GM18868 (cell line): ENCODE results near the gene PDGFA.

ENCODE experiments used
- ATAC-seq: cut with Tn5 transposase; IDR thresholded peaks from one replicate; pipeline ENCODE4 v1.9.1; 2021; ENCODE audit warnings: mild to moderate bottlenecking, moderate library complexity; ENCODE audit not compliant: unreplicated experiment

Gene PDGFA

DNA sequence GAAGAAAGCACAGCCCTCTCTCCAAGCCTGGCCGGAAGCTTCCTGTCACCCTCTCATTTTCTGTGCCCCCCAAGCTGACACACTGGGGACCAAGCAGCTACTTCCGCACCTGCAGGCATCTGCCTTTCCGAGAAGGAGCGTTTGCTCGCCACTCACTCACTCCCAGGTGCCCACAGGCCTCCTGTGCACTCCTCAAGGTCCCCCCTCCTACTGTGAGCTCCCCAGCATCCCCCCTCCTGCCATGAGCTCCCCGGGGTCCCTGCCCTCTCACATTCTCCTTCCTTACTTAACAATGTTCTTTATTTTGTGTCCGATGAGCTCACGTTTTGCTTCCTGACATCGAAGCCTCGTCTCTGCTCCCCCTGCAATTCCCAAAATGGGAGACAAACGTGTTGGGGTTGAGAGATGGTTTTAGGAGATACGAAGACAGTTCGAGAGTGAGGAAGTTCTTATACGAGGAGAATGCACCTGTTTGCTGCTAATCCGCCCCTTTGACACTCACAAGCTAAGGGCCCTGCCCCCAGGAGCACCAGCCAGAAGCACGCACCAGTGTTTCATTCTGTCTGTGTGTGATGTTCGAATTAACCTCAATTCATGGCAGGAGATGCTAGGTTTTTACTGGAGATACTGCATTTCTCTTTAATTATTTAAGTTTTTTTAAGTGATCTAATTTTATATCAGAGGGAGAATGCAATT is 70.2 kb downstream of the PDGFA start:
- ATAC-seq = no peak

DNA sequence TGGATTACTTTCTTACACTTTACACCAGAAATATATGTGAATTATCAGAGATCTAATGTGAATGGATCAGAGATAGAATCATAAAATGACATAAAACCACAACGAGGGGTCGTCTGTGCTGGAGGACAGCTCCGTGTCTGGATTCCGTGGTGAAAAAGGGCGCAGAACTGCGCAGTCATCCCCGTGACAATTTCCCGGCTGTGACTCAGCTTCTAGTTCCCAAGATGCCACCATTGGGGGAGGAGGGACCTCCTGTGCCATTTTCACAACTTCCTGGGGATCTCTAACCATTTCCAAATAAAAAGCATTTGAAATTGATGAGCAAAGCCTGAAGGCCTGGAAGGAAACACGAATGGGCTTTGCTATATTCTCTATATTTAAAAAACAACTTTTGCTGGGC is 72.1 kb downstream of the PDGFA start:
- ATAC-seq = no peak
